Astrocyte (in vitro differentiated cells and primary cell): Measurements from ENCODE around the gene SLC9A4.
A peak's percentile ranks its signal among the peaks of the same experiment; 100 is the strongest.

ENCODE experiments used
- EZH2 ChIP-seq: IDR thresholded peaks from 2 replicates; pipeline ENCODE4 v1.6.1; 2012; ENCODE audit warnings: mild to moderate bottlenecking, low read length, inconsistent platforms; ENCODE audit not compliant: insufficient read depth
- TF ChIP-seq, protein P1 (sequence below): IDR thresholded peaks from 2 replicates; pipeline ENCODE4 v1.5.1; 2011; ENCODE audit warnings: low read depth, mild to moderate bottlenecking, inconsistent platforms, low read length, moderate library complexity; ENCODE audit not compliant: insufficient read depth

DNA sequence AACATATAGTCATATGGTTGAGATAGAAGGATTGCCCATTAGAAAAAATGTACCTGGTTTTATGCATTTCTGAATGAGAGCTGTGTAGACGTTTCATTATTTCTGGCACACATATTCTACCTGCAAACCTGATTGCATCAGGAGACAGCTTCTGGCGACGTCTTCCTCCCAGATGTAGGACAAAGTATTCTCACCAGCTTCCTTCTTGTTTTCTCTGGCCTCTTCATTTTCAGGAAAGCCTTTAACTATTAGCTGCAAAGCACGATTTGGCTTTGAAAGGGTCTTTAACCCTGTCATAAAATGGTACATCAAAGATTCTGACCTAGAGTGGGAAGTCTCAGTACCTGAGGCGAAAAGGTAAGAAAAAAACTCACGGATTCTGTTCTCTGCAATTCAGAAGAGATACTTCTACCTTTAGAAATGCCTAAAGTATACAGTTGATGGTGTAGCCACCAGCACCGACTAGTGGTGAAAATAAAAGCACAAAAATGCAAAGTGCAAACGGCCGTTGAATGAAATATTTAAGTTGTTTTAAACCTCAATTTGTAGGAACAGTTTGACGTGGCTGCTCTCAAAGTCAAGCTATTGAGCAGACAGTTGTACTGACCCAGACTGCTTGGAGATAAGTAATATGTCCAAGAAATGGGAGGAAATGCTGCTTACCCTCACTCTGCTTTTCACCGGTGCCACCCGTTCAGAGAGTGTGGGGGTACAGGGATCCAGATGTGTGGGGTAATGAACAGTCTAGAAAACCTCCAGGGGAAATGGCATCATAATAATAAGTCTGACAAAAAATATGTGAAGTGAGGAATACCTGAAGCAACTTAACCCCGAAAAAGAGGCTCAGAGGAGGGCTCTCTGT is 29.8 kb upstream of the SLC9A4 start:
- TF ChIP-seq, protein P1, sequence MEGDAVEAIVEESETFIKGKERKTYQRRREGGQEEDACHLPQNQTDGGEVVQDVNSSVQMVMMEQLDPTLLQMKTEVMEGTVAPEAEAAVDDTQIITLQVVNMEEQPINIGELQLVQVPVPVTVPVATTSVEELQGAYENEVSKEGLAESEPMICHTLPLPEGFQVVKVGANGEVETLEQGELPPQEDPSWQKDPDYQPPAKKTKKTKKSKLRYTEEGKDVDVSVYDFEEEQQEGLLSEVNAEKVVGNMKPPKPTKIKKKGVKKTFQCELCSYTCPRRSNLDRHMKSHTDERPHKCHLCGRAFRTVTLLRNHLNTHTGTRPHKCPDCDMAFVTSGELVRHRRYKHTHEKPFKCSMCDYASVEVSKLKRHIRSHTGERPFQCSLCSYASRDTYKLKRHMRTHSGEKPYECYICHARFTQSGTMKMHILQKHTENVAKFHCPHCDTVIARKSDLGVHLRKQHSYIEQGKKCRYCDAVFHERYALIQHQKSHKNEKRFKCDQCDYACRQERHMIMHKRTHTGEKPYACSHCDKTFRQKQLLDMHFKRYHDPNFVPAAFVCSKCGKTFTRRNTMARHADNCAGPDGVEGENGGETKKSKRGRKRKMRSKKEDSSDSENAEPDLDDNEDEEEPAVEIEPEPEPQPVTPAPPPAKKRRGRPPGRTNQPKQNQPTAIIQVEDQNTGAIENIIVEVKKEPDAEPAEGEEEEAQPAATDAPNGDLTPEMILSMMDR: peak; percentile 87
- TF ChIP-seq EZH2: no peak
